ENCODE measurements around the gene BBIP1. TPM values are rescaled to one million over a fixed set of nuclear protein-coding genes. Genes with fewer than 3 reads are reported as not detected.
A peak's percentile ranks its signal among the peaks of the same experiment; 100 is the strongest.
"Not testable (repeated sequence)": the region's sequence is repeated elsewhere in the genome, so short reads cannot be mapped to it uniquely, and the experiment has no call there.

BBIP1 gene
- total RNA-seq, 1 experiment from 2014 or later: 23.5 TPM

- no peak for DNase-seq (ENCODE audit: low read depth, low spot score)
- in situ Hi-C loops (cut with HindIII; ENCODE audit: low pct_unique_long_range_greater_than_20kb, low sequenced_read_pairs): no loop called here
Observed at GRCh38 chr10:110932505-110933180, 13.7 kb upstream of the BBIP1 start.

GRCh38 chr10:110931769-110932381 is 12.9 kb upstream of the BBIP1 start:
- in situ Hi-C loops (cut with HindIII; ENCODE audit: low pct_unique_long_range_greater_than_20kb, low sequenced_read_pairs): no loop called here
- no peak for DNase-seq (ENCODE audit: low read depth, low spot score)

GRCh38 chr10:110927461-110927860 is 8.5 kb upstream of the BBIP1 start:
- in situ Hi-C loops (cut with HindIII; ENCODE audit: low pct_unique_long_range_greater_than_20kb, low sequenced_read_pairs): no loop called here
- no peak for DNase-seq (ENCODE audit: low read depth, low spot score)

- in situ Hi-C loops (cut with HindIII; ENCODE audit: low pct_unique_long_range_greater_than_20kb, low sequenced_read_pairs): no loop called here
- no peak for DNase-seq (ENCODE audit: low read depth, low spot score)
Observed at GRCh38 chr10:110923856-110924493, 5.0 kb upstream of the BBIP1 start.

GRCh38 chr10:110919971-110920881 is 1.2 kb upstream of the BBIP1 start:
- in situ Hi-C loops (cut with HindIII; ENCODE audit: low pct_unique_long_range_greater_than_20kb, low sequenced_read_pairs): no loop called here
- peak; percentile 49 for DNase-seq (ENCODE audit: low read depth, low spot score)

- DNase-seq (ENCODE audit: low read depth, low spot score): no peak
- in situ Hi-C loops (cut with HindIII; ENCODE audit: low pct_unique_long_range_greater_than_20kb, low sequenced_read_pairs): no loop called here
Observed at GRCh38 chr10:110919349-110919931, 460 bp upstream of the BBIP1 start, which contains the start of gene SHOC2. Gene SHOC2, plus strand, starts transcription at chr10:110919604. Its CDS starts 44,755 bp downstream, at chr10:110964359.

- peak; percentile 92 for DNase-seq (ENCODE audit: low read depth, low spot score)
- in situ Hi-C loops (cut with HindIII; ENCODE audit: low pct_unique_long_range_greater_than_20kb, low sequenced_read_pairs): no loop called here
Observed at GRCh38 chr10:110918269-110918642, 724 bp downstream of the BBIP1 start.

- DNase-seq (ENCODE audit: low read depth, low spot score): no peak
- in situ Hi-C loops (cut with HindIII; ENCODE audit: low pct_unique_long_range_greater_than_20kb, low sequenced_read_pairs): no loop called here
Observed at GRCh38 chr10:110916554-110917346, 2.2 kb downstream of the BBIP1 start.

- in situ Hi-C loops (cut with HindIII; ENCODE audit: low pct_unique_long_range_greater_than_20kb, low sequenced_read_pairs); DNase-seq (ENCODE audit: low read depth, low spot score): not testable (repeated sequence)
Observed at GRCh38 chr10:110915600-110915999, 3.4 kb downstream of the BBIP1 start.

- no peak for DNase-seq (ENCODE audit: low read depth, low spot score)
- in situ Hi-C loops (cut with HindIII; ENCODE audit: low pct_unique_long_range_greater_than_20kb, low sequenced_read_pairs): no loop called here
Observed at GRCh38 chr10:110915035-110915434, 3.9 kb downstream of the BBIP1 start.

- no peak for DNase-seq (ENCODE audit: low read depth, low spot score)
- in situ Hi-C loops (cut with HindIII; ENCODE audit: low pct_unique_long_range_greater_than_20kb, low sequenced_read_pairs): no loop called here
Observed at GRCh38 chr10:110914431-110914830, 4.5 kb downstream of the BBIP1 start.

- no peak for DNase-seq (ENCODE audit: low read depth, low spot score)
- in situ Hi-C loops (cut with HindIII; ENCODE audit: low pct_unique_long_range_greater_than_20kb, low sequenced_read_pairs): no loop called here
Observed at GRCh38 chr10:110912374-110912773, 6.6 kb downstream of the BBIP1 start.

- DNase-seq (ENCODE audit: low read depth, low spot score): no peak
- in situ Hi-C loops (cut with HindIII; ENCODE audit: low pct_unique_long_range_greater_than_20kb, low sequenced_read_pairs): no loop called here
Observed at GRCh38 chr10:110910138-110910537, 8.8 kb downstream of the BBIP1 start.

- no peak for DNase-seq (ENCODE audit: low read depth, low spot score)
- in situ Hi-C loops (cut with HindIII; ENCODE audit: low pct_unique_long_range_greater_than_20kb, low sequenced_read_pairs): no loop called here
Observed at GRCh38 chr10:110903280-110904278, 15.4 kb downstream of the BBIP1 start.

GRCh38 chr10:110901954-110902819 is 16.8 kb downstream of the BBIP1 start:
- in situ Hi-C loops (cut with HindIII; ENCODE audit: low pct_unique_long_range_greater_than_20kb, low sequenced_read_pairs): no loop called here

More at GRCh38 chr10:110901954-110902819, 16.8 kb downstream of the BBIP1 start:
- DNase-seq (ENCODE audit: low read depth, low spot score): no peak

All from SK-MEL-5 (cell line).